Neural progenitor cell (in vitro differentiated cells): ENCODE results near the gene CD200R1. TPM values are rescaled to one million over a fixed set of nuclear protein-coding genes. Genes with fewer than 3 reads are reported as not detected.

Experiments used
- DNase-seq: peaks from one replicate; pipeline ENCODE4 v3.0.0-alpha.2; 2016; ENCODE audit warnings: low spot score
- H2AFZ ChIP-seq: fragments of 200-600 bp; sonication (generic); replicated peaks from 2 replicates; pipeline ENCODE4 v1.6.1; 2016; ENCODE audit warnings: antibody characterized with exemption
- H3F3A ChIP-seq: fragments of 200-600 bp; sonication (generic); 2 replicates; pipeline ENCODE4 v1.6.1; 2016; ENCODE audit warnings: antibody characterized with exemption, low read depth
- H3K27ac ChIP-seq: fragments of 200-600 bp; sonication (generic); 2 replicates; pipeline ENCODE4 v1.5.1; 2016; ENCODE audit warnings: mild to moderate bottlenecking
- H3K27me3 ChIP-seq: fragments of 200-600 bp; sonication (generic); 2 replicates; pipeline ENCODE4 v1.6.1; 2016; ENCODE audit warnings: mild to moderate bottlenecking, moderate library complexity
- H3K36me3 ChIP-seq: fragments of 200-600 bp; sonication (generic); 2 replicates; pipeline ENCODE4 v1.5.1; 2016
- H3K4me1 ChIP-seq: fragments of 200-600 bp; sonication (generic); 2 replicates; pipeline ENCODE4 v1.6.1; 2016; ENCODE audit warnings: mixed run types
- H3K4me2 ChIP-seq: fragments of 200-600 bp; sonication (generic); 2 replicates; pipeline ENCODE4 v1.6.1; 2016
- H3K4me3 ChIP-seq: fragments of 200-600 bp; sonication (generic); 2 replicates; pipeline ENCODE4 v1.5.1; 2016
- H3K79me2 ChIP-seq: fragments of 200-600 bp; sonication (generic); 2 replicates; pipeline ENCODE4 v1.6.1; 2016; ENCODE audit warnings: low read depth
- H3K9ac ChIP-seq: fragments of 200-600 bp; sonication (generic); 2 replicates; pipeline ENCODE4 v1.6.1; 2016
- H3K9me3 ChIP-seq: fragments of 200-600 bp; sonication (generic); 2 replicates; pipeline ENCODE4 v1.5.1; 2016; ENCODE audit warnings: low read depth
- H4K20me1 ChIP-seq: fragments of 200-600 bp; sonication (generic); 2 replicates; pipeline ENCODE4 v1.6.1; 2016; ENCODE audit warnings: low read depth
- H3K27ac Mint-ChIP-seq: 3 replicates; pipeline ENCODE4 v1.8.0; 2021; ENCODE audit warnings: mixed read lengths
- H3K27me3 Mint-ChIP-seq: 2 replicates; pipeline ENCODE4 v1.8.0; 2022; ENCODE audit warnings: low read depth, mild to moderate bottlenecking, inconsistent platforms, moderate library complexity, mixed read lengths; ENCODE audit not compliant: insufficient read depth
- H3K36me3 Mint-ChIP-seq: 3 replicates; pipeline ENCODE4 v1.8.0; 2021; ENCODE audit warnings: mixed read lengths
- H3K4me1 Mint-ChIP-seq: 3 replicates; pipeline ENCODE4 v1.8.0; 2021; ENCODE audit warnings: mixed read lengths
- H3K4me3 Mint-ChIP-seq: 3 replicates; pipeline ENCODE4 v1.8.0; 2021; ENCODE audit warnings: mild to moderate bottlenecking, moderate library complexity, mixed read lengths
- H3K9me3 Mint-ChIP-seq: 3 replicates; pipeline ENCODE4 v1.8.0; 2020; ENCODE audit warnings: mixed read lengths
- CTCF ChIP-seq: fragments of 200-600 bp; sonication (generic); IDR thresholded peaks from 2 replicates; pipeline ENCODE4 v1.5.1; 2017; ENCODE audit warnings: antibody characterized with exemption, mild to moderate bottlenecking
- EZH2 ChIP-seq: fragments of 200-600 bp; sonication (generic); IDR thresholded peaks from 2 replicates; pipeline ENCODE4 v1.6.1; 2017; ENCODE audit warnings: antibody characterized with exemption, mild to moderate bottlenecking, moderate library complexity
- EZH2phosphoT487 ChIP-seq: fragments of 200-600 bp; sonication (generic); IDR thresholded peaks from 2 replicates; pipeline ENCODE4 v1.6.1; 2017; ENCODE audit warnings: antibody characterized with exemption
- total RNA-seq: library from RNA; depleted of rRNA; stranded (reverse); fragments of >200 nt; gene quantifications from 2 replicates; pipeline ENCODE4 v1.2.3, GENCODE V29; 2015; ENCODE audit warnings: low replicate concordance

CD200R1 gene
- total RNA-seq, 1 donor from 2014 or later: not detected

DNA sequence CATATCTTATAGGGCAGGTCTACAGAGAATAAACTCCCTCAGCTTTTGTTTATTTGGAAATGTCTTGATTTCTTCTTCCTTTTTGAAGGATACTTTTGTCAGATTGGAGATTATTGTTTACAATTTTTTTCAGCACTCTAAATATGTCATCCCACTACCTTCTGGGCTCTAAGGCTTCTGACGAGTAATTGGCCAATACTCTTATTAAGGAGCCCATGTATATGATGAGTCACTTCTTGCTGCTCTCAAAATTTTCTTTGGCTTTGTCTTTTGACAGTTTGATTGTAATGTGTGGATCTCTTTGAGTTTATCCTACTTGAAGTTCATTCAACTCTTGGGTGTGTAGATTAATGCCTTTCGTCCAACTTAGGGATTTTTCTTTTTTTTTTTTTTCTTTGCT lies 99.3 kb downstream of the CD200R1 start:
- Histone ChIP-seq H4K20me1 (no peaks in the 10 kb centered on the region), H3K4me2 (no peak overlapping the region), H3F3A (no peaks in the 10 kb centered on the region), H3K9me3 (no peaks in the 10 kb centered on the region), H3K27ac (no peak overlapping the region), H3K36me3 (no peaks in the 10 kb centered on the region), H3K4me3 (no peak overlapping the region), H3K27me3 (no peaks in the 10 kb centered on the region), H3K9ac (no peak overlapping the region), H3K79me2 (no peaks in the 10 kb centered on the region), H3K4me1 (no peaks in the 10 kb centered on the region), H2AFZ (no peak overlapping the region)
- Mint-ChIP-seq H3K4me1 (no peaks in the 10 kb centered on the region), H3K9me3 (peaks cover 5% of the 10 kb centered on the region), H3K27ac (no peak overlapping the region), H3K36me3 (no peaks in the 10 kb centered on the region), H3K4me3 (no peak overlapping the region), H3K27me3 (peaks cover 4% of the 10 kb centered on the region)
- no peak for DNase-seq
- no peak for TF ChIP-seq CTCF
- TF ChIP-seq EZH2: no peak
- TF ChIP-seq EZH2phosphoT487: no peak

DNA sequence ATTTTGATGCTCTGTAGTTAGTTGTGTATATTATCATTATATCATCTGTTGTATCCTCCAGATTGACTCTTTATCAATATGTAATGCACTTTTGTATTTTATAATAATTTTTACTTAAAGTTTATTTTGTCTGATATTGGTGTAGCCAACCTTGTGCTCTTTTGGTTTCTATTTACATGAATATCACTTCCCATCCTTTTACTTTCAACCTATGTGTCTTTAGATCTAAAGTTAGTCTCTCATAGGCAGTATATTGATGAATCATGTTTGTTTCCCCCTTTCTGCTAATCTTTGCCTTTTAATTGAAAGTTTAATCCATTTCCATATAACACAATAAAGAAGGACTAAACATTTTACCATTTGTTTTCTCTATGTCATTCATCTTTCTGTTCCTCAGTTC lies 100.2 kb downstream of the CD200R1 start:
- Mint-ChIP-seq H3K4me1 (no peaks in the 10 kb centered on the region), H3K36me3 (no peaks in the 10 kb centered on the region), H3K4me3 (no peak overlapping the region), H3K27me3 (peaks cover 4% of the 10 kb centered on the region), H3K9me3 (peaks cover 10% of the 10 kb centered on the region), H3K27ac (no peak overlapping the region)
- DNase-seq: no peak
- Histone ChIP-seq H3K4me3 (no peak overlapping the region), H3K27ac (no peak overlapping the region), H3K9ac (no peak overlapping the region), H4K20me1 (no peaks in the 10 kb centered on the region), H3F3A (no peaks in the 10 kb centered on the region), H2AFZ (no peak overlapping the region), H3K27me3 (no peaks in the 10 kb centered on the region), H3K36me3 (no peaks in the 10 kb centered on the region), H3K4me1 (no peaks in the 10 kb centered on the region), H3K79me2 (no peaks in the 10 kb centered on the region), H3K4me2 (no peak overlapping the region), H3K9me3 (no peaks in the 10 kb centered on the region)
- TF ChIP-seq EZH2phosphoT487: no peak
- no peak for TF ChIP-seq CTCF
- no peak for TF ChIP-seq EZH2

- H3K4me3 Mint-ChIP-seq: no peak overlapping the region
- peaks cover 16% of the 10 kb centered on the region for H3K9me3 Mint-ChIP-seq
- no peaks in the 10 kb centered on the region for H3F3A ChIP-seq
Observed at GRCh38 chr3:112873632-112874031, 101.3 kb downstream of the CD200R1 start.

More at GRCh38 chr3:112873632-112874031, 101.3 kb downstream of the CD200R1 start:
- Histone ChIP-seq H3K27me3 (no peaks in the 10 kb centered on the region), H2AFZ (no peak overlapping the region), H3K4me1 (no peaks in the 10 kb centered on the region), H3K36me3 (no peaks in the 10 kb centered on the region), H3K4me3 (no peak overlapping the region), H3K27ac (no peak overlapping the region), H3K9ac (no peak overlapping the region), H3K9me3 (no peaks in the 10 kb centered on the region), H4K20me1 (no peaks in the 10 kb centered on the region), H3K79me2 (no peaks in the 10 kb centered on the region), H3K4me2 (no peak overlapping the region)
- Mint-ChIP-seq H3K27ac (no peak overlapping the region), H3K36me3 (no peaks in the 10 kb centered on the region), H3K27me3 (peaks cover 4% of the 10 kb centered on the region), H3K4me1 (no peaks in the 10 kb centered on the region)
- TF ChIP-seq EZH2phosphoT487 (no peak), CTCF (no peak)
- DNase-seq: no peak
